Astrocyte (in vitro differentiated cells and primary cell): ENCODE measurements around the gene HNRNPA1. TPM values are rescaled to one million over a fixed set of nuclear protein-coding genes. Genes with fewer than 3 reads are reported as not detected.
"Not testable (repeated sequence)": the region's sequence is repeated elsewhere in the genome, so short reads cannot be mapped to it uniquely, and the experiment has no call there.

Experiments used
- DNase-seq: peaks from one replicate; pipeline ENCODE4 v3.0.0-alpha.2; 2010; ENCODE audit warnings: low read depth
- FAIRE-seq: peaks from 2 replicates; lab custom pipeline; 2011; peaks lifted over from hg19 to GRCh38; lab: Jason Lieb, UNC
- H2AFZ ChIP-seq: 2 replicates; pipeline ENCODE4 v1.6.0; 2012; ENCODE audit warnings: low read depth, low read length, inconsistent platforms
- H3K27ac ChIP-seq: 2 replicates; pipeline ENCODE4 v1.5.1; 2011; ENCODE audit warnings: low read depth, low read length, inconsistent platforms
- H3K27me3 ChIP-seq: 2 replicates; pipeline ENCODE4 v1.6.0; 2011; ENCODE audit warnings: low read length, inconsistent platforms; ENCODE audit not compliant: insufficient read depth
- H3K36me3 ChIP-seq: 2 replicates; pipeline ENCODE4 v1.5.1; 2011; ENCODE audit warnings: low read length, inconsistent platforms; ENCODE audit not compliant: insufficient read depth
- H3K4me1 ChIP-seq: 2 replicates; pipeline ENCODE4 v1.5.1; 2011; ENCODE audit warnings: low read length, inconsistent platforms; ENCODE audit not compliant: insufficient read depth
- H3K4me2 ChIP-seq: 2 replicates; pipeline ENCODE4 v1.6.0; 2012; ENCODE audit warnings: low read length, inconsistent platforms
- H3K4me3 ChIP-seq: 2 replicates; pipeline ENCODE4 v1.5.1; 2011; ENCODE audit warnings: low read depth, mild to moderate bottlenecking, low read length, inconsistent platforms; ENCODE audit not compliant: insufficient read depth
- H3K79me2 ChIP-seq: 2 replicates; pipeline ENCODE4 v1.6.0; 2012; ENCODE audit warnings: mild to moderate bottlenecking, low read length, inconsistent platforms; ENCODE audit not compliant: insufficient read depth
- H3K9ac ChIP-seq: 2 replicates; pipeline ENCODE4 v1.6.0; 2012; ENCODE audit warnings: mild to moderate bottlenecking, low read length, inconsistent platforms
- H3K9me3 ChIP-seq: 2 replicates; pipeline ENCODE4 v1.5.1; 2012; ENCODE audit warnings: low read depth, mild to moderate bottlenecking, low read length, inconsistent platforms; ENCODE audit not compliant: insufficient read depth
- H4K20me1 ChIP-seq: 2 replicates; pipeline ENCODE4 v1.6.0; 2012; ENCODE audit warnings: low read length, inconsistent platforms; ENCODE audit not compliant: insufficient read depth
- H3K27ac Mint-ChIP-seq: one replicate; pipeline ENCODE4 v1.8.0; 2021; ENCODE audit warnings: mild to moderate bottlenecking, mixed read lengths; ENCODE audit not compliant: unreplicated experiment
- H3K27me3 Mint-ChIP-seq: one replicate; pipeline ENCODE4 v1.8.0; 2021; ENCODE audit warnings: low read depth, mixed read lengths; ENCODE audit not compliant: unreplicated experiment
- H3K36me3 Mint-ChIP-seq: one replicate; pipeline ENCODE4 v1.8.0; 2021; ENCODE audit warnings: low read depth, mixed read lengths; ENCODE audit not compliant: unreplicated experiment
- H3K4me1 Mint-ChIP-seq: one replicate; pipeline ENCODE4 v1.8.0; 2021; ENCODE audit warnings: low read depth, mixed read lengths; ENCODE audit not compliant: unreplicated experiment
- H3K4me3 Mint-ChIP-seq: one replicate; pipeline ENCODE4 v1.8.0; 2021; ENCODE audit warnings: mild to moderate bottlenecking, moderate library complexity, mixed read lengths; ENCODE audit not compliant: unreplicated experiment
- H3K9me3 Mint-ChIP-seq: one replicate; pipeline ENCODE4 v1.8.0; 2021; ENCODE audit warnings: mild to moderate bottlenecking, mixed read lengths; ENCODE audit not compliant: unreplicated experiment
- EZH2 ChIP-seq: IDR thresholded peaks from 2 replicates; pipeline ENCODE4 v1.6.1; 2012; ENCODE audit warnings: mild to moderate bottlenecking, low read length, inconsistent platforms; ENCODE audit not compliant: insufficient read depth
- total RNA-seq: library from RNA; stranded (reverse); gene quantifications from 2 replicates; pipeline ENCODE4 v1.2.1, GENCODE V29; 2021
- TF ChIP-seq, protein P1 (sequence below): IDR thresholded peaks from 2 replicates; pipeline ENCODE4 v1.5.1; 2011; ENCODE audit warnings: low read depth, mild to moderate bottlenecking, inconsistent platforms, low read length, moderate library complexity; ENCODE audit not compliant: insufficient read depth

HNRNPA1 gene
- total RNA-seq, 1 donor from 2014 or later: 612 TPM

DNA sequence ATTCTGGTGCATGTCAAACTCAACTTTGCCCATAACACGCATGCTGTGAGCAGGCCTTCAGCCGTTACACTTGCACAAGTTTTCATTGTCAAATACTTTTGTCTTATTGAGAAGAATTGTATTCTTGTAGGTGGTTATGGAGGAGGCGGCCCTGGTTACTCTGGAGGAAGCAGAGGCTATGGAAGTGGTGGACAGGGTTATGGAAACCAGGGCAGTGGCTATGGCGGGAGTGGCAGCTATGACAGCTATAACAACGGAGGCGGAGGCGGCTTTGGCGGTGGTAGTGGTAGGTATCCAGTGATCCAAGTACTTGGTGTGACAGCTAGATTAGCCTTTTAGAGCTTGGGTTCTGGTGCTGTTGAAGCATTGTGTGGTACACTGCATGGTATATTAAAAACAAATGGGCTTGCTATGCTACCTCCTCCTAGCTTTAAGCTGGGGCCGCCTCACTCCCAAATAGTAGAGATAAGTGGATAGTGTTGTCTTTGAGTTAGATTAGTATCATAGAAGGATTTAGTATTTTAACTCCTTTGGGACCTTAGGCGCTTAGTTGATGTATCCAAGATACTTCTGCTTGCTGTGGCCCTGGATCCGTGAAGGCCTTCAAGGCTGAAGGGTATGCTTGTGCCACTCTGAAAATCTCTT lies 2.5 kb downstream of the HNRNPA1 start:
- Mint-ChIP-seq H3K4me3 (no peak overlapping the region), H3K9me3 (no peaks in the 10 kb centered on the region), H3K27ac (peak overlapping the region; percentile 12), H3K4me1 (peaks cover 34% of the 10 kb centered on the region), H3K36me3 (peaks cover 37% of the 10 kb centered on the region), H3K27me3 (no peaks in the 10 kb centered on the region)
- Histone ChIP-seq H2AFZ (no peak overlapping the region), H3K27me3 (no peaks in the 10 kb centered on the region), H3K4me2 (peak overlapping the region; percentile 85), H3K9ac (peak overlapping the region; percentile 95), H3K36me3 (peaks cover 59% of the 10 kb centered on the region), H3K9me3 (no peaks in the 10 kb centered on the region), H4K20me1 (peaks cover 73% of the 10 kb centered on the region), H3K79me2 (peaks cover 60% of the 10 kb centered on the region), H3K27ac (no peak overlapping the region), H3K4me1 (peaks cover 26% of the 10 kb centered on the region), H3K4me3 (peak overlapping the region; percentile 90)
- DNase-seq: no peak
- FAIRE-seq: no peak
- TF ChIP-seq EZH2: no peak
- TF ChIP-seq, protein P1, sequence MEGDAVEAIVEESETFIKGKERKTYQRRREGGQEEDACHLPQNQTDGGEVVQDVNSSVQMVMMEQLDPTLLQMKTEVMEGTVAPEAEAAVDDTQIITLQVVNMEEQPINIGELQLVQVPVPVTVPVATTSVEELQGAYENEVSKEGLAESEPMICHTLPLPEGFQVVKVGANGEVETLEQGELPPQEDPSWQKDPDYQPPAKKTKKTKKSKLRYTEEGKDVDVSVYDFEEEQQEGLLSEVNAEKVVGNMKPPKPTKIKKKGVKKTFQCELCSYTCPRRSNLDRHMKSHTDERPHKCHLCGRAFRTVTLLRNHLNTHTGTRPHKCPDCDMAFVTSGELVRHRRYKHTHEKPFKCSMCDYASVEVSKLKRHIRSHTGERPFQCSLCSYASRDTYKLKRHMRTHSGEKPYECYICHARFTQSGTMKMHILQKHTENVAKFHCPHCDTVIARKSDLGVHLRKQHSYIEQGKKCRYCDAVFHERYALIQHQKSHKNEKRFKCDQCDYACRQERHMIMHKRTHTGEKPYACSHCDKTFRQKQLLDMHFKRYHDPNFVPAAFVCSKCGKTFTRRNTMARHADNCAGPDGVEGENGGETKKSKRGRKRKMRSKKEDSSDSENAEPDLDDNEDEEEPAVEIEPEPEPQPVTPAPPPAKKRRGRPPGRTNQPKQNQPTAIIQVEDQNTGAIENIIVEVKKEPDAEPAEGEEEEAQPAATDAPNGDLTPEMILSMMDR: no peak

DNA sequence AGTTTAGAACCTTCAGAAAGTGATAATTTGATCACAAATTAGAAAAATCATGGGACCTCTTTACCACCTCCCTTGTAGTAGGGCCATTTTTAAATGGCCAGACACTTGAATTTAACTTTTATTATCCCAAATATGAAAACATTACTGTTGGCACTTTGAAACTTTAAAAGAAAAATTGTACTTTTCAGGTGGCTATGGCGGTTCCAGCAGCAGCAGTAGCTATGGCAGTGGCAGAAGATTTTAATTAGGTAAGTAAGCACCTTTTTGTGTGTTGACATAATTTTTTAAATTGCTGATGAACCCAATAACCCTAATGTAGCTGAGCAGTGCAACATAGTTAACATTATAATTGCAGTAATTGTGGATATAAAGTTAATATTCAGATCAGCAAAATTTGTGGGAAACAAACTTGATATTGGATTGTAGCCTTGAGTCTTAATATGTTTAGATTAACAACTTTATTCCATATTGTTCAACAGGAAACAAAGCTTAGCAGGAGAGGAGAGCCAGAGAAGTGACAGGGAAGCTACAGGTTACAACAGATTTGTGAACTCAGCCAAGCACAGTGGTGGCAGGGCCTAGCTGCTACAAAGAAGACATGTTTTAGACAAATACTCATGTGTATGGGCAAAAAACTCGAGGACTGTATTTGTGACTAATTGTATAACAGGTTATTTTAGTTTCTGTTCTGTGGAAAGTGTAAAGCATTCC lies 3.7 kb downstream of the HNRNPA1 start:
- Histone ChIP-seq H3K9ac (peak overlapping the region; percentile 95), H4K20me1 (peaks cover 84% of the 10 kb centered on the region), H3K4me3 (peak overlapping the region; percentile 90), H3K4me2 (peak overlapping the region; percentile 85), H3K36me3 (peaks cover 59% of the 10 kb centered on the region), H3K79me2 (peaks cover 48% of the 10 kb centered on the region), H3K4me1 (peaks cover 23% of the 10 kb centered on the region)
- not testable (repeated sequence) for H2AFZ ChIP-seq, FAIRE-seq, H3K27me3 Mint-ChIP-seq, H3K27ac ChIP-seq, DNase-seq, H3K9me3 Mint-ChIP-seq, H3K4me3 Mint-ChIP-seq, H3K9me3 ChIP-seq, H3K27me3 ChIP-seq
- peaks cover 37% of the 10 kb centered on the region for H3K36me3 Mint-ChIP-seq
- peaks cover 34% of the 10 kb centered on the region for H3K4me1 Mint-ChIP-seq
- peak overlapping the region; percentile 4 for H3K27ac Mint-ChIP-seq

DNA sequence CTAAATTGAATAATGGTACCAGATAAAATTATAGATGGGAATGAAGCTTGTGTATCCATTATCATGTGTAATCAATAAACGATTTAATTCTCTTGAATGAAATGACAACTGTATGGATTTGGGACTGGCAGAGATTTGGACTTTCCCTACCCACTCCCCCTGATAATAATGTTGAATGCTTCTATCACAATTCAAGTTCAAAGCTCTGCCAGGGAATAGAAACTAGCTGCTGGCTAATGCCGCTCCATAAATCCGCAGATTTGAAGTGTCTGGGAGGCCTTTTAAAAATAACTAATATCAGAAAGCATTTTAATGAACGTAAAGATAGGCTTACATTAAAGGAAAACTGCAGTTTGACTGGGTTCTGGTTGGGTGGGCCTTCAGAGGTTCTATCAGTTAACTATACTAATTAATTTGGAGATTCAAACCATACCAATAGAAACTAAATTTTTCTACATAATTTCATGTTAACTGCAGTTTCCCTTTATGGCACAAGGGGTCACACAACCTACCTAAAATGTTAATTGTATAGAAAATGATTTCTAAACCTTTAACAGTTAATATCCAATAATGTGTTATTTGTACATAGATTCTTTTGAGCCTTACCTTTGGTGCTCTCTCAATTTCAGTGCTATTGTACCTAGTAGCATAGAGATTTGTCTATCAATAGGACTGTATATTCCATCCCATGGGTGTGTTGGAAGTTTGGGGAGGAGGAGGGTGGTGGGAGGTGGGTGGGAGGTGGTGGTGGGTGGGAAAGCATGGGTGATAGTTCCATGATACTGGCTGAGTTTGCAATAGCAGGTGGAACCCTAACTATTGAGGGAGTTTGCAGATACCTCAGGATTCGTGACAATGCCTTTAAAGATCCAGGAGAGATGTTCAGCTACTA lies 4.9 kb downstream of the HNRNPA1 start:
- Histone ChIP-seq H3K27me3 (no peaks in the 10 kb centered on the region), H3K36me3 (peaks cover 59% of the 10 kb centered on the region), H3K4me3 (no peak overlapping the region), H4K20me1 (peaks cover 91% of the 10 kb centered on the region), H3K4me1 (peaks cover 23% of the 10 kb centered on the region), H3K9me3 (no peaks in the 10 kb centered on the region), H3K9ac (peak overlapping the region; percentile 54), H3K27ac (no peak overlapping the region), H3K4me2 (peak overlapping the region; percentile 85), H2AFZ (no peak overlapping the region), H3K79me2 (peaks cover 47% of the 10 kb centered on the region)
- no peak for TF ChIP-seq EZH2
- TF ChIP-seq, protein P1: no peak
- peaks cover 34% of the 10 kb centered on the region for H3K4me1 Mint-ChIP-seq
- FAIRE-seq (no peak), DNase-seq (no peak)
- H3K4me3 Mint-ChIP-seq: no peak overlapping the region
- peaks cover 37% of the 10 kb centered on the region for H3K36me3 Mint-ChIP-seq
- no peaks in the 10 kb centered on the region for H3K27me3 Mint-ChIP-seq
- no peaks in the 10 kb centered on the region for H3K9me3 Mint-ChIP-seq
- H3K27ac Mint-ChIP-seq: peak overlapping the region; percentile 87
